GM19372 (cell line): Measurements from ENCODE around the gene TMEM207.

ENCODE experiments used
- ATAC-seq: cut with Tn5 transposase; IDR thresholded peaks from one replicate; pipeline ENCODE4 v1.9.1; 2021; ENCODE audit warnings: mild to moderate bottlenecking, low read depth, moderate library complexity; ENCODE audit not compliant: unreplicated experiment

The TMEM207 gene

DNA sequence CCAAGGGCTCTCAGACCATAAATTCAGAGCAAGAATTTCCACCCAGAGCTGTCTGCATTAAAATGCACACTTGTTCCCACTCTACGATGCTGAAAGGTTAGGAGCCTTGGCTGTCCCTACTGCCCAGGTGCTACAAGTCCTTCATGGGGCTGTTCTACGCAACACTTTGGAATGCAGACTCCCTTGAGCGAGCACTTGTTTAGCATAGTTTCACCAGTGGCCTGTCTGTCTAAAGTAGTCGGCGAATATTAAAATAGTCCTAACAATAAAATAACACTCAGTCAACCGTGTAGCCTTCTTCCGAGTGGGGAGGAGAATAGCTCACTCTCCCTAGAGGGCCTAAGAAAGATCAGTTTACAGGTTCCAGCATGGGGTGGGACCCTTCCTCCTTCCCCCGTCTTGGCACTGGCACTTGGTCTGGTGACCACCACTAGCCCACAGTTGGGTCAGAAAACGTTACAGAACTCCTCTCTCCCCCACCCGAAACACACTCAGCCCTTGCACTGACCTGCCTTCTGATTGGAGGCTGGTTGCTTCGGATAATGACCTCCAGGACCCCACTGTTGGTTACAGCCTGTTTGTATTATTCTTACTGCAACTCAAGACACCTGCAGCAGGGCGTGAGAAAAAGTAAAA lies 62.0 kb downstream of the TMEM207 start, which contains the start of gene CLDN16:
CLDN16 (plus strand) TSS at position 586 of the 636 bp plus-strand sequence. CDS start 167 bp downstream, outside the sequence.
- ATAC-seq = no peak

DNA sequence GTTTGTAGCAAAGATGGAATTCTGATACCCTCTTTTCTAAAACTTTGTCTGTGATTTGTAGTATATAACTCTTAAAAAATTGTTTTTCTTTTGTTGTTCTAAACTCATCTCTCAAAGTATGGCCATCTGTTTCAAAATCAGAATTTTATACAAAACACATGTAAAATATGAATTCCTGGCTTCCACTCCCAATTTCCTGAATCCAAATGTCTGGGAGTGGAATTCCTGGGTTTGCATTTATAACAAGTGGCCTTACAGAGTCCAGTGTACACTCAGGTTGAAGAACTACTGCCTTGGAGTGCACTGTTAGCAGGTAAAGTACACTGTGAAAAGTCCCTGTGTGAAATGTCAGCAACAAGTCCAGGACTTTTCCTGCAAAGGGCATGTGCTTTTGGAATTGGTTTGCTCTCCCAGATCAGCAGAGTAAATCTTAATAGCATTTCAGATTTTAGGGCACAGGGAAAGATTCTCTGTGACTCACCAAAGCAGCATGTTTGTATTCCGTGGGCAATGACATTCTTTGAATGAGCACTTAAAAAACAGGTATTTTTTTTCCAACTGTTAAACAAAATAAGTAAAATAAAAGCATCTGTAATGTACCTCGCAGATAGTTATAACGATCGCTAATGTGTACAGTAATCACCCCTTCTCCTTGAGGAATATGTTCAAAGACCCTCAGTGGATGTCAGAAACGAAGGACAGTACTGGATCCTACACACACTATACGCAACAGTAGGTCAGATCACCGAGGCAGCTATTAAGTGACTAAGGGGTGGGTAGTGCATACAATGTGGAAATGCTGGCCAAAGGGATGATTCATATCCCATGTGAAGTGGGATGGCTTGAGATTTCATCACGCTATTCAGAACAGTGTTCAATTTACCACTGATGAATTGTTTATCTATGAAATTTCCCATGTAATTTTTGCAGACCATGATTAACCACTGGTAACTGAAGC lies 63.7 kb downstream of the TMEM207 start:
- no peak for ATAC-seq

DNA sequence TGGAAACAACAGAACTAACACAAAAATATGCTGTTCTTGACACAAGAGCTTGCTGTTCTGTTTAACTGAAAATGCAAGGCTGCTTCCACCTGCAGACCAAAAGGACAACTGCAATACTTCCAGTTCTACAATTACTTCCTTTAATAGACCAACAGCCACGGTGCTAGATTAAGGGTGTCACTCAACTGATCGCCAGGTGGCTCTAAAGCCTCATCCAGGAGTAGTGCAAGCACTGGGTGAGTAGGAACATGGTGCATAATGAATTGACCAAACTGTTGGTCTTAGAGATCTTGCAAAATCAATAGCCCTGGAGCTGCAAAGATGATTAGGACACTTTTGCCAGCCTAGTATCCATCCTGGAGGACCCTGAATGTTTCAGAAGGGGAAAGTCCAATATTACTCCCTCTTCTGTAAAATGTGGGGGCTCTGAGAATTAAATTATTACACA lies 65.4 kb downstream of the TMEM207 start:
- ATAC-seq = peak; percentile 95

DNA sequence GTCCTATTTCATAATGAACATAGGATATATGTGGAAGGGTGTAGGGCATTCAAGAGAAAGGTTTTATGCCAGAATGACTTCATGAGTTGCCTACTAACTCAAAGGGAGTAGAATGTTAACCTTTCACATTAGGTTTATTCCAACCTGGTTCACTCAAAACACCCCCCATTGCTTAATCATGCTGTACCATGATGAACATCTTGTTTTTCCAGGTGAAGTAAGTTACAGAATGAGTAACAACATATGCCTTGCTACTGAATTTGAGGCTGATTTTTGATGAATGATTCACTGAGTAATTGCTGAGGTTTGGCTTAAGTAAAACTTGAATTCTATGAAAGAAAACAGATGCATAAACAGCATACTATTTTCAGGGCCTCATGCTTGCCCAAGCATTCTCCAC lies 67.6 kb downstream of the TMEM207 start:
- no peak for ATAC-seq

DNA sequence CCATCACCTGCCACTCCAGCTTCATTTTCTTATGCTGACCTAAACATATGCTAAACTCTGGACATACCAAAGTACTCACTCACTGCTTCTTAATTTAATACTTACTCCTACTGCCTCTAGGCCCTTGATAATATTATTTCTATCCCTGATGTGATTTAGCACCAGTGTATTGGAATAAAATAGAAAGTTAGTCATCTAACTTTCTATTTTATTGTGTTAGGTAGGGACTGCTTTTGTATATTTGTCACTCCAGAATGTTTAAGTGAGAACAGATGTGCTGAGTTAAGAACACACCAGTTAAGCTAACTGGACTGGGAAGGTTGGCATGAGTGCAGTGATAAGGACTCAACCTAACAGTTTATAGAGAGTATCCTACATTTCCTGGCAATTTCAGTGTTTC lies 68.3 kb downstream of the TMEM207 start:
- ATAC-seq = no peak

DNA sequence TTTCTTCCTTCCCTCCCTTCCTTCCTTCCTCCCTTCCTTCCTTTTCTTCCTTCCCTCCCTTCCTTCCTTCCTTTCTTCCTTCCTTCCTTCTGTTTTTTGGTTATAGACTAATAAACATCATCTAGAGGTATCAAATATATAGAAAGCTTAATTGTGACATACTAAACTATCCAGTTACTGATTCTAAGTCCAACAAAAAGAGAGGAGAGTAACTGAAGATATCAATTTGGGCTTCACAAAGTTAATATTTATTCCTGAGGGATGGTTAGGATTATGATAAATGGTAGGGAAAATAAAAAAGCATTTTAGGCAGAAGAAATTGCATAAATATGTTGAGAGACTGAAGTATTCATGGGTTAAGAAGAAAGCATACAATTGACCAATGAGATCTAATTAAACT lies 69.5 kb downstream of the TMEM207 start:
- no peak for ATAC-seq
